CD4-positive, alpha-beta T cell treated with Interleukin-21 for 1 hour (primary cell): ENCODE measurements around the gene ZMYM3.
"Not testable (repeated sequence)": the region's sequence is repeated elsewhere in the genome, so short reads cannot be mapped to it uniquely, and the experiment has no call there.

Source experiments
- DNase-seq: peaks from one replicate; pipeline ENCODE4 v3.0.0-alpha.2; 2020

The ZMYM3 gene

GRCh38 chrX:71254092-71254963 is at the start of gene ZMYM3:
ZMYM3 (minus strand) TSS chrX:71254140; CDS start chrX:71253255, 885 bp downstream.
- peak; percentile 87 for DNase-seq

DNA sequence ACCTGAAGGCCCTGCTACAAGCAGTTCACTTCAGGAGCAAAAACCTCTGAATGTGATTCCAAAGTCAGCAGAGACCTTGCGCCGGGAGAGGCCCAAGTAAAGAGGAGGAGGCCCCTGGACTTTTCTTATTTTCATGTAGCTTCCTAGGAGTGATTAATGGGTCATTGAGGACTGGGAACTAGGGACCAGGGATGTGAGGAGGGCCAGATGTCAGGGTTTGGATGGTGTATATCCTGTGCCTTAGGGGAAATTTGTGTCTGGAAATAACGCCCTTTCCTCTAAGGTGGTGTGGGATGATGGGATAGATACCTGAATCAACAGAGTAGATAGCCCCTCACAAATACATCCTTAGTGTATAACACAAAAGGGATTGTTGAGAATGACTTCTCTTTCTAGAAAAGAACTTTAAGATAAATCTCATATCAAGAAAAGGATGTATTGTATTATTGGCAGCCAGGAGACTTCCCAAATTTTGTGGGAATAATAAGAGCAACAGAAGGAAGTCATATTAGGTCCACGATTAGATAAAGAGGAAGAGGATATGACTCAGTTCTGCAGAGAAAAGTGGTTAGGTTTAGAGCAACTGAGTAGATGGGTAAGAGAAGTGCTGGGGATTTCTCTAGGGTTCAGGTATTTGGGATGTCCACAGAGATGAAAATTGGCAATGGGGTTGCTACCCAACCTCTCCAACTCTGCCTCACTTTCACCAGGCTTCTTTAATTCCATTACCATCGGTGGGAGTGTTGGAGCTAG is 48.7 kb upstream of the ZMYM3 start:
- DNase-seq, result no peak

- DNase-seq, result no peak
Measured at GRCh38 chrX:71301195-71301924, 47.4 kb upstream of the ZMYM3 start, which contains the start of gene ITGB1BP2. ITGB1BP2 (plus strand) TSS chrX:71301750; CDS start chrX:71301807, 57 bp downstream.

DNA sequence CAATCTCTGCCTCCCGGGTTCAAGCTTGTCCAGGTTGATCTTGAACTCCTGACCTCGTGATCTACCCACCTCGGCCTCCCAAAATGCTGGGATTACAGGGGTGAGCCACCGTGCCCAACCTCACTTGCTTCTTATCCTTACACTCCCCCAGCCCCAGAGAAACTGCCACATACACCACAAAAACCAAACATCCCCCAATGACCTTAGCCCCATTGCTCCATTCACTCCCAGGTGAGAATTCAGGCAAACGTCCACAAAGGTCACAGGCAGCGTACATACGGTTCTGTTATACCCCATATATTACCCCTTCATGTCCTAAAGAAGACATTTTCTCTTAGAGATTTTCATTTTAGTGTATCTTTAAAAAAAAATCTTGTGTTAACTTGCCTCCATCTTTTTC is 46.6 kb upstream of the ZMYM3 start:
- not testable (repeated sequence) for DNase-seq

DNA sequence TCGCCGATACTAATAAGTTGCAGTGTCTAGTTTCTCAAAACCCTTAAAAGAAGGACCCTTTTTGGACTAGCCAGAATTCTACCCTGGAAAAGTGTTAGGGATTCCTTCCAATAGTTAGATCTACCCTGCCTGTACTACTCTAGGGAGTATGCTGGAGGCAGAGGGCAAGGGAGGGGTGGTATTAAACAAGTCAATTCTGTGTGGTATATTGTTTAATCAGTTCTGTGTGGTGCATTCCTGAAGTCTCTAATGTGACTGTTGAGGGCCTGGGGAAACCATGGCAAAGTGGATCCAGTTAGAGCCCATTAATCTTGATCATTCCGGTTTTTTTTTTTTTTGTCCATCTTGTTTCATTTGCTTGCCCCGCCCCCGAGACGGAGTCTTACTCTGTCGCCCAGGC is 46.1 kb upstream of the ZMYM3 start:
- not testable (repeated sequence) for DNase-seq

DNA sequence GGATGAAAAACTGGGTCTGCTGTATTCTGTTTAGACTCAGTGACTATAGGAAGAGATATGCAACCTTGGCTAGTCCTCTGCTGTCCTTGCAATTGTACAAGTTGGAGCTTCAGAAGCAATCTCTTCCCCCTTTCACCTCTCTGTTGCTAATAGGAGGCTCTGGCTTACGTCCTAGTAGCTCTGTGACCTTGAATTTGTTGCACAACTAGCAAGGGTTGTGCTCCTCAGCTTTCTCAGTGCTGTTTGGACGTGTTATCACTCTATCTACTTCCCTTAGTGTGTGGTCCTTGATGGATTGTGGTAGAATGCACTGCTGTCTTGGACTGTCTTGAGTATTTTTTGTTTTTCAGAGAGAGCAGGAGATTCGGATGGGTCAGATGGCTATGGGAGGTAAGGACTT is 44.2 kb upstream of the ZMYM3 start:
- no peak for DNase-seq

- DNase-seq, result no peak
Measured at GRCh38 chrX:71296806-71297205, 42.9 kb upstream of the ZMYM3 start.

DNA sequence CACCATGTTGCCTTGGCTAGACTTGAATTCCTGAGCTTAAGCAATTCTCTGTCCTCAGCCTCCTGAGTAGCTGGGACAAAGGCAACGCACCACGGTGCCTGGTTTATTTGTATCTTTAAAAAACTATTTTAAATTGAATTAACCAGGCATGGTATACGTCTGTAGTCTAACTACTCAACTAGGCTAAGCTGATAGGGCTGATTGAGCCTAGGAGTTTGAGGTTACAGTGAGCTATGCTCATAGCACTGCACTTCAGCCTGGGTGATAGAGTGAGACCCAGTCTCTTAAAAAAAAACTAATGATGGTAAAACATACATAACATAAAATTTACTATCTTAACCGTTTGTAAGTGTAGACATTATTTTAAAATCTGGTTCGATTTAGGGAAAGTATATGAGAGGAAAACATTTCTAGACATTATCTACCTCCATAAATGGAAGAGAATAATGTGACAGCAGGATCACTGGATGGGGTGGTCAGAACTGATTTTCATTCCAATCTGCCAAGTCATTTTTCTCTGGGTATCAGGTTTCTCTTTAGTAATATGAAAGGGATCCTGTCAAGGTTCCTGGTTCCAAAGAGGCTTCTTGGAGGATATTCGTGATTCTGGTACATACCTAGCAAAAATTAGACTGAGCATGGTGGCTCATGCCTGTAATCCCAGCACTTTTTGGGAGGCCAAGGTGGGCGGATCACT is 38.9 kb upstream of the ZMYM3 start:
- no peak for DNase-seq

DNA sequence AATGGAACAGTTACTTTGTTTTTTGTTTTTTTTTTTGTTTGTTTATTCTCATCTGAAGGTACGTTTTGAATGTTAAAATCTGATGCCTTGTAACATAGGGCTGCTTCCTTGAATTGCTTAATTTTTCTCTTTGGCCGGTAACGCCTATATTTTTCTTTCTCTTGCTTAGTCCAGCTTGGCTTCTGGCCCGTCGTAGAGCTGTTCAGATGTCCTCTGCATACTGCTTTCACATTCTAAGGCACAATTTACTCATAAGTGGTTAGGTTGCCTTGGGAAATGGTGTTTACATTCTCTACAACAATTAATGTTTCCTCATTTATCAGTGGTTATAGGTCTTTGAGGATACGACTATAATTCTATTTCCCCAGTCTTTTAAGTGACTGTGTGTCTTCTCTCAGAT is 37.4 kb upstream of the ZMYM3 start:
- DNase-seq, result no peak

DNA sequence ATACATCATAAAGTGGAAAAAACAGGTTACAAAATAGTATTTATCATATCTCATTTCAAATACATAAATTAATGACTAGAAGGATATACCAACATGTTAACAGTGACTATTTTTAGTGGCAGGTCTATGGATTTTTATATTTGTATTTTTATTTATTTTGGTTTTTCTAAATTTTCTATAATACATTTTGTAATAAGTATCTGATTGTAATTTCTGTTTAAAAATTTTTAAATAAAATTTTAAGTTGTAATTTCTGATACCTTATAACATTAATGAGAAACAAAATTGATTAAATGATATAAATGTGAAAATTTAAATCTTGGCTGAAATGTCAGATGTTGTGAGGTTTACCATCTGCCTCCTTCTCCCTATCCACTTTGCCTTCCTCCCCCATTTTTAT is 32.0 kb upstream of the ZMYM3 start:
- DNase-seq, result no peak

DNA sequence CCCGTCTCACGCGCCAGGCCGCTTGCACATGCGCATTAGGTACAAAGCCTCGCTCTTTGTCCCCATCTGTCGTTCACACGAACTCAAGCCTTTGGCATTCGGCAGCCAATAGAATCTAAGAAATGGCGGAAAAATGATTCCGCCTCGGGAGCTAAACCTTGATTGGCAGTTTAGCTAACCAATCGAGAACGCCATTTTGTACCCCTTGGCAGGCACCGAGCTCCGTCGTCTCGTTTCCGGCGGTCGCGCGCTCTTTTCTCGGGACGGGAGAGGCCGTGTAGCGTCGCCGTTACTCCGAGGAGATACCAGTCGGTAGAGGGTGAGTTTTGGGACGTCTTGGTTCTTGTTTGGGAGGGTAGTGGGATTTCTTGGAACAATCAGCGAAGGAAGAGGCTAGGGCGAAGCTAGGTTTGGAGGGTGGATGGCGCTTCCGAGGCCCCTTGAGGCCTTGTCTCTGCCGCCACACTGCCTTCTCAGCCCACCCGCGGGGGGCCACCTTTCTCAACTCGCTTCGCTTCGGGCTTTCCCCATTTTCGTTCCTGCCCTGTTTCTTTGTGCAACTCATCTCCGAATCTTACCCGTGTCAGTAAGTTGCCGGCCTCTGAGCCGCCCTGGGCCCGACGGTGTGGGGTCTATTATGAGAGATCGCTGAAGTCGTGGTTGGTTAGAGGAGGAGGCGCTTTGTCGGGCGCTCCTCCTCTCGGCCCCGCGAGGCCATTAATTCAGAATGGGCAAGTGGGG is 29.6 kb upstream of the ZMYM3 start, which contains the start of gene NONO:
Gene NONO, plus strand, starts transcription at position 233 of the 741 bp plus-strand sequence. CDS start 7,003 bp downstream, outside the sequence.
- peak; percentile 97 for DNase-seq

GRCh38 chrX:71282514-71283402 is 28.8 kb upstream of the ZMYM3 start:
- DNase-seq, result peak; percentile 70

DNA sequence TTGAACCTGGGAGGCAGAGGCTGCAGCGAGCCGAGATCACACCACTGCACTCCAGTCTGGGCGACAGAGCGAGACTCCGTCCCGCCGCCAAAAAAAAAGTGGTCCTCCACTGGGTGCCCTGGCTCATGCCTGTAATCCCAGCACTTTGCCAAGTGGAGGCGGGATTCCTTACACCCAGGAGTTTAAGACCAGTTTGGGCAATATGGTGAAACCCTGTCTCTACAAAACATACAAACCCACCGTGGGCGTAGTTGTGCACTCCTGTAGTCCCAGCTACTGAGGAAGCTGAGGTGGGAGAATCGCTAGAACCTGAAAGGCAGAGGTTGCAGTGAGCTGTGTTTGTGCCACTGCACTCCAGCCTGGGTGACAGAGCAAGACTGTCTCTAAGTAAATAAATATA is 27.4 kb upstream of the ZMYM3 start:
- DNase-seq, result not testable (repeated sequence)

GRCh38 chrX:71272313-71272712 is 18.4 kb upstream of the ZMYM3 start:
- DNase-seq, result not testable (repeated sequence)

GRCh38 chrX:71269801-71270395 is 16.0 kb upstream of the ZMYM3 start:
- DNase-seq, result no peak

DNA sequence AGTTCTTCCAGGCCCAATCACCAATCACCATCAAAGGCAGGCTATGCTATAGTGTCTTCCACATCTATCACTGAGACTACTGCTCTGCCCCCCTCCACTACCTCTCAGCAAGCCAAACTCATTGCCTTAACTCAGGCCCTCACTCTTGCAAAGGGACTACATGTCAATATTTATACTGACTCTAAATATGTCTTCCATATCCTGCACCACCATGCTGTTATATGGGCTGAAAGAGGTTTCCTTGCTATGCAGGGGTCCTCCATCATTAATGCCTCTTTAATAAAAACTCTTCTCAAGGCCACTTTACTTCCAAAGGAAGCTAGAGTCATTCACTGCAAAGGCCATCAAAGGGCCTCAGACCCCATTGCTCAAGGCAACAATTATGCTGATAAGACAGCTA is 14.7 kb upstream of the ZMYM3 start:
- not testable (repeated sequence) for DNase-seq

DNA sequence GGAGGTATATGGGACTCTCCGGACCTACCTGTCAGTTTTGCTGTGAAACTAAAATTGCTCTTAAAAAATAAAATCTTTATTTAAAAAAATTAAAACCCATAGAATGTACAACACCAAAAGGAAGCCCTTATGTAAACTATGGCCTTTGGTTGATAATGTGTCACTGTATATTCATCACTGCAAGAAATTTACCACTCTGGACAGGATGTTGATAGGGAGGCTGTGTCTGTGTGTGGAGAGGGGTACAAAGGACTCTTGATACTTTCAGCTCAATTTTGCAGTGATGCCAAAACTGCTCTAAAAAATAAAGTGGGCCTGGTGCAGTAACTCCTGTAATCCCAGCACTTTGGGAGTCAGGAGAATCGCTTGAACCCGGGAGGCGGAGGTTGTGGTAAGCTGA is 2.9 kb upstream of the ZMYM3 start:
- DNase-seq, result no peak

- DNase-seq, result no peak
Measured at GRCh38 chrX:71256051-71256450, 2.1 kb upstream of the ZMYM3 start.

DNA sequence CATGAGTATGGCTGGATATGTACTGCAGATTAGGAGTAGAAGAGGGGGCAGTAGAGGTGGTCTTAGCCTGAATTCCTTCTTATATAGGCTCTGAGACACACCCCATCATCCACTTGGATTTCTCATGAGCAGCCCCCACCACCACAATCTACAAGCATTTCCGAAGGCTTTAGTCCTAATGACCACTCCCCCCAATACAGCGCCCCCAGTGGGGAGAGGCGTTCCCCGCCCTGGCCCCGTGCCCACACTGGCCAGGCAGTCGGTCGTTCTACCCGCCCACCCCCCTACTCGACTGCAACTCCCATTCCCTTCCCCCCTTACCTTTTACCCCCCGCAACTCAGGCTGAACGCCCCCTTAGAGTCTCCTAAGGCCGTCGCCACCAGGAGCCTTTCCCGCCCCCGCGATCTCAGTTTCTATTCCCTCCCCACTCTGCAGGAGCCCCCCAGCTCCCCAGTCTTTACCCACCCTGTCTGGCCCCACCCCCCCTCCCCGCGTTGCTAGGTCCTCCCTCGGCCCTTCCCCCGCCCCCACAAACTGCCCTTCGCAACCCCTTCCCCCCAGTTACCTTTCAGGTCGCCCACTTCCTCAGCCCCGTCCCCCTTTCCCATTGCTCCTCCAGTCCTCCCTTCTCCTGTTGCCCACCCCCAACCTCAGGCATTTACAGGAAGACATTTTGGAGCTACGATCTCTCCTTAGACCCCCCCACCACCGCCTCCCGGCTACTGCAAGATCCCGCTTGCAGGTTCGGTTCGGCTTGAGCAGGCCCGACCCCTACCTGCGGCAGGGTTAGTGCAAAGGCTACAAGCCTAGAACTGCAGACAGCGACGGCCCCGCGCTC is 468 bp downstream of the ZMYM3 start:
- DNase-seq, result peak; percentile 47
